Measurements from ENCODE around the gene HOXA3.

- TF ChIP-seq, protein P1, sequence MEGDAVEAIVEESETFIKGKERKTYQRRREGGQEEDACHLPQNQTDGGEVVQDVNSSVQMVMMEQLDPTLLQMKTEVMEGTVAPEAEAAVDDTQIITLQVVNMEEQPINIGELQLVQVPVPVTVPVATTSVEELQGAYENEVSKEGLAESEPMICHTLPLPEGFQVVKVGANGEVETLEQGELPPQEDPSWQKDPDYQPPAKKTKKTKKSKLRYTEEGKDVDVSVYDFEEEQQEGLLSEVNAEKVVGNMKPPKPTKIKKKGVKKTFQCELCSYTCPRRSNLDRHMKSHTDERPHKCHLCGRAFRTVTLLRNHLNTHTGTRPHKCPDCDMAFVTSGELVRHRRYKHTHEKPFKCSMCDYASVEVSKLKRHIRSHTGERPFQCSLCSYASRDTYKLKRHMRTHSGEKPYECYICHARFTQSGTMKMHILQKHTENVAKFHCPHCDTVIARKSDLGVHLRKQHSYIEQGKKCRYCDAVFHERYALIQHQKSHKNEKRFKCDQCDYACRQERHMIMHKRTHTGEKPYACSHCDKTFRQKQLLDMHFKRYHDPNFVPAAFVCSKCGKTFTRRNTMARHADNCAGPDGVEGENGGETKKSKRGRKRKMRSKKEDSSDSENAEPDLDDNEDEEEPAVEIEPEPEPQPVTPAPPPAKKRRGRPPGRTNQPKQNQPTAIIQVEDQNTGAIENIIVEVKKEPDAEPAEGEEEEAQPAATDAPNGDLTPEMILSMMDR (IDR thresholded peaks at IDR 0.05) = peak; percentile 91
- TF ChIP-seq EZH2 (IDR thresholded peaks at IDR 0.05) (peak; percentile 98), EZH2phosphoT487 (IDR thresholded peaks at IDR 0.05) (peak; percentile 93)
Measured at GRCh38 chr7:27179503-27180430, 27.4 kb upstream of the HOXA3 start.

All from neural progenitor cell (in vitro differentiated cells).